GM12874 (cell line): ENCODE measurements around the gene ZMIZ1.
A peak's percentile ranks its signal among the peaks of the same experiment; 100 is the strongest.

Source experiments
- TF ChIP-seq, protein P1 (sequence below): IDR thresholded peaks from 2 replicates; pipeline ENCODE4 v1.5.1; 2011; ENCODE audit warnings: low read depth, mild to moderate bottlenecking, control low read depth, low read length, moderate library complexity; ENCODE audit not compliant: insufficient read depth

The ZMIZ1 gene

DNA sequence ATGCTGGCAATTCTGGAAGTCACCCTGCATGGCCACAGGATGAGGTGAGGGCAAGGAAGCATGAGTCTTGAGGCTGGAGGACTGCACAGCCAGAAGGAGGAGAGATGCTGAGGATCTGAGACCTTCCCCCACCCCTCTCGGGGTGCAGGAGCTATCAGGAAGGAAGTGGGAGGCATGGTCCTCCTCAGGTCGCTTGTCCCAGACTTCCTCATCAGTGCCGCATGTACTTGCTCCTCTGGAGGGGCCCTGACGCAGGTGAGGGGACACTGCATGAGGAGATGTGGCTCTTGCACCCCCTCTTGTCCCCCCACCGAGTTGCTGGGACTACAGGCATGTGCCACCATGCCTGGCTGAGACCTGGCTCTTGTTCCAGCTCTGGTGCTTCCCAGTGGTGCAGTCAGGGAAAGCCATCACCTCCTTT lies 5.7 kb upstream of the ZMIZ1 start:
- TF ChIP-seq, protein P1, sequence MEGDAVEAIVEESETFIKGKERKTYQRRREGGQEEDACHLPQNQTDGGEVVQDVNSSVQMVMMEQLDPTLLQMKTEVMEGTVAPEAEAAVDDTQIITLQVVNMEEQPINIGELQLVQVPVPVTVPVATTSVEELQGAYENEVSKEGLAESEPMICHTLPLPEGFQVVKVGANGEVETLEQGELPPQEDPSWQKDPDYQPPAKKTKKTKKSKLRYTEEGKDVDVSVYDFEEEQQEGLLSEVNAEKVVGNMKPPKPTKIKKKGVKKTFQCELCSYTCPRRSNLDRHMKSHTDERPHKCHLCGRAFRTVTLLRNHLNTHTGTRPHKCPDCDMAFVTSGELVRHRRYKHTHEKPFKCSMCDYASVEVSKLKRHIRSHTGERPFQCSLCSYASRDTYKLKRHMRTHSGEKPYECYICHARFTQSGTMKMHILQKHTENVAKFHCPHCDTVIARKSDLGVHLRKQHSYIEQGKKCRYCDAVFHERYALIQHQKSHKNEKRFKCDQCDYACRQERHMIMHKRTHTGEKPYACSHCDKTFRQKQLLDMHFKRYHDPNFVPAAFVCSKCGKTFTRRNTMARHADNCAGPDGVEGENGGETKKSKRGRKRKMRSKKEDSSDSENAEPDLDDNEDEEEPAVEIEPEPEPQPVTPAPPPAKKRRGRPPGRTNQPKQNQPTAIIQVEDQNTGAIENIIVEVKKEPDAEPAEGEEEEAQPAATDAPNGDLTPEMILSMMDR, result no peak

DNA sequence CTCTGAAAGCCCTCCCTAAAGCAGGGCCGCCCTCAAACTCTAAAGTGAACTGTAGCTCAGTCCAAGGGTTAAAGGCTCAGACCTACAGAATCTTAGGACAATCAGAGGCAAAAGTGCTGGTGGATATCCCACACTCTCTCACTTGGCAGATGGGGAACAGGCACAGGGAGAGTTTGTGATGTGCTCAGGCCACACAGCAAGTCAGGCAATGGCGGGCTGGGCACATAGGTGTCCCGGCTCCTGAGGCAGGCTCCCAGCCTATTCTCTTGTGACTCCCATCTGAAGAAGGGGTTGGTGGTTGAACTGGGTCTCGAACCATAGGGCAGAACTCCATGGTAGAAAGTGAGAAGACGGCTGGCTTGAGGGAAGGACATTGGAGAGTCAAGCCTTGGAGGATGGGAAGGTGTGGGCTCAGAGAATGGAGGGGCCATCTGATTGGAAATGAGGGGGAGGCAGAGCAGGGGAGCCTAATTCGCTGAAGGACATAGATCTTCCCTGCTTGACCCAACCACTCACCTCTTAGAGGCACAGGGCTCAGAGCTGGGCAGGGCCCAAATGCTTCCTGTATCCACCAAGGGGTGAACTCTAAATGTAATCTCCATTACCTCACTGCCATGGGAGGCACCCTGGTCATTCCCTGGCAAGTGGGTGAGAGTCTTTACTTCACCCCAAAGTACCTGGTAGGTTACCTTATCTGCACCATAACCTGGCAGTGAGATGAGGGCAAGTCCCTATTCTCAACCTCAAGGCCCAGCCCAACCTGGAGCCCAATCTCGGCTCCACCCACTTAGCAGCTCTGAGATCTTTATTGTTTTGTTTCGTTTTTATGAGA lies 4.9 kb upstream of the ZMIZ1 start:
- TF ChIP-seq, protein P1, result no peak

DNA sequence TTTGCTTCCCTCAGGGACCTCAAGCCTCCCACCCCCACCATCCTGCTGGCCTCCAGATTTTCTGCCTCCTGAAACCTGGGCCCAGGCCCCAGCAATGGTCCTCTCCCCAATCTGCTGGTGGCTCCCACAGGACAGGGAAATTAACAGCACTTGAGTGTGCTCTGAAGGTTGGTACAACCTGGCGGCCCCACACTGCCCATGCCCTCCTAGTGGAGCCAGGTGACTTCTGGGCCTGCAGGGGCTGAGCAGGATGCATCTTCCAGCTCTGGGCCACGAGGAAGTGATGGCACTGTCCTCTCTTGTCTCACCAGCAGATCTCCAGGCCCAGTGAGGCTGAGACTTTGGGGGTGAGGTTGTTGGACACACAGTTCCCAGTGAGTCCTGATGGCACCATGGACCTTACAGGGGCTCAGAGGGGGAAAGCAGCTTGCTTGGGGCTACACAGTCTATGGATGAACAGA lies 3.6 kb upstream of the ZMIZ1 start:
- TF ChIP-seq, protein P1, result no peak

DNA sequence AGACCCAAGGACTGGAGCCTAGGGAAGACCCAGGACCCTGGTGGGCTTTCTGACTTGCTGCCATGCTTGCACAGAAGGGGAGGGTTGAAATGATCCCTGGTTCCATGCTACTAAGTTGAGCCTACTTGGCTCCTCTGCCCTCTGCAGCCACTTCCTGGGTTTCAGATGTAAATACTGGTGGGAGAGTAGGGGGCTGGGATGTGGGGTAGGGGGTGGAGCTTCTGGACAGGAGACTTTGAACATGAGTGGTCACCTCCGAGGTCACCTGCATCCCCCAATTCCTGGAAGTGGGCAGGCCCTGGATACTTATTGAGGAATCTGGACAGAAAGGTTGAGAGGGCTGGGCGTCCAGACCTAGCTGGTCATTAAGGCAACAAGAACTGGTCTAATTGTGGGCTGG lies 2.9 kb upstream of the ZMIZ1 start:
- TF ChIP-seq, protein P1, result no peak

DNA sequence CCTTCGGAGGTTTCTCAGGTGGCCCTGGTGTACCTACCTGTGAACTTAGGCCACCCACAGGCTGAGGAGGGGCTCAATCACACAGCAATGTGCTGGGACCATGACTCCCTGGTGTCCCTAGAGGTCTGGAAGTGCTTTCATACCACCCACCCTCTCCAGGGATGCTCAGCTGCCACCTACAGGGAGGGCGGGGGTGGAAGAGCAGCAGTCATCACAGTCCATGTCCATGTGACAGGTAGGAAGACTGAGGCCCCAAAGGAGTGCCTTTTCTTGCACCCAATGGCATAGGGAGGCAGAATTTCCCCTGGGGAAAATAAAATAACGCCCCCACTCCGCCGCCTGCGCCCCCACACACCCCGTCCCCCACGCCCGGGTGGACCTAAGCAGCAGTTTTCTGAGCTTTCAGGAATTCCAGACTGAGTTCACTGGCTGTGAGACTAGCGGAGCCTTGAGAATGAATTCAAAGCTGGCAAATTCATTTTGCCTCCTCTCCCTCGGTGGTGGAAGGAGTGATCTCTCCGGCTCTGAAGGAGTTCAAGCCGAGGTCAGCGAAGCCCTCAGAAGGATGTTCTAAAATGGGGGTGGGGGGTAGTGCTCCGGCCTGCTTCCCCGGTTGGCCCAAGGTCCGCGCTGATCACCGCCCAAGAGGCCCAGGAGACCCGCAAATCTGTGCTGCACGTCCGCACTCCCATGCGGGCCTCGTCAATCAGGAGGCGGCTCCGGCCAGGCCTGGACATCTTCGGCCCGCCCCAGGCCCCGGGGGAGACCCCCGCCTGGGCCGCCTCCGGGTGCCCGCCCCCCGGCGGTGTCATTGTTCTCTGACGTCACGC lies 2.1 kb upstream of the ZMIZ1 start:
- TF ChIP-seq, protein P1, result no peak

DNA sequence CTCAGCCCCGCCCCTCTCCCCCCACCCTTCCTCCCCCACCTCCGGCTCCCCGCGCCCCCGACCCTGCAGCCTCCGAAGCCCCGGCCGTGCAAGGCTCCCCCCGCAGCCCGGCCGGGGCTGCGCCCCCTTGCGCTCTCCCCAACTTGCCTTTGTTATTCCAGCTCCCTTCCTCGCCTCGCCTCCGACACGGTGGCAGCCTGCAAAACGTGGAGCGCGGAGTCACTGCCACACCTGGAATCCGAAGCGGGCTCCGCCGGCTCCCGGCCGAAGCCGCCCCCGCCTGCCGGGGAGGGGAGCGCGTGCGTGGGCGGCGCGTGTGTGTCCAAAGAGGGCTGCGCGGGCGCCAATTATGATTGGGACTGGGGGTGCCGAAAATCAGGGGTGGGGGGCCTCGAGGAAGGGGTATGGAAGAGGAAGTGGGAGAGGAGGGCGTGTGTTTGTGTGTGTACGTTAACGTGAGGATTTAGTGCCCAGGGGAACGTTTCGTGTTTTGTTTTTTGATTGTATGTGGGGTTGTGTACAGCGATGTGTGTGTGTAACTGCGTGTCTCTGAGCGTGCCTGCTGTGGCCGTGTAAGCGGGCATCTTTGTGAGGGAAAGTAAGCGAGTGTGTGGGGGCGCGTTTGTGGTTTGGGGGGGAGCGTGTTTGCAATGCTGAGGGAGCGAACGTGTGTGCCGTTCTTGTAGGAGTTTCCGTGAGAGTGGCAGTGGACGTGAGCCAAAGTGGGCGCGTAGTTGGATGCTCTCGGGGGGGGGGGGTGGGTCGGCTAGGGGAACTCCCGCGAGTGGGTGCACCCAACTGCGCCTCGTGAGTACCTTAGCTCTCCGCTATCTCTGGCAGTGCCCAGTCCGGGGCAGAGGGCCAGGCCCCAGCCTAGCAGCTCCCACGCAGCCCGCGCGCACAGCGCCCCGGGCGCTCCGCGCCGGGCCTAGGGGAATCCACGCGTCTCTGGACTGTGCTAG lies 1.2 kb upstream of the ZMIZ1 start:
- TF ChIP-seq, protein P1, result 0 out of 2 replicates have a peak, but pooled peaks have one; percentile 1
